GM18517 (cell line): Measurements from ENCODE around the gene FILIP1.

Source experiments
- ATAC-seq: cut with Tn5 transposase; IDR thresholded peaks from one replicate; pipeline ENCODE4 v1.9.1; 2021; ENCODE audit warnings: mild to moderate bottlenecking, moderate library complexity; ENCODE audit not compliant: unreplicated experiment

Gene FILIP1

DNA sequence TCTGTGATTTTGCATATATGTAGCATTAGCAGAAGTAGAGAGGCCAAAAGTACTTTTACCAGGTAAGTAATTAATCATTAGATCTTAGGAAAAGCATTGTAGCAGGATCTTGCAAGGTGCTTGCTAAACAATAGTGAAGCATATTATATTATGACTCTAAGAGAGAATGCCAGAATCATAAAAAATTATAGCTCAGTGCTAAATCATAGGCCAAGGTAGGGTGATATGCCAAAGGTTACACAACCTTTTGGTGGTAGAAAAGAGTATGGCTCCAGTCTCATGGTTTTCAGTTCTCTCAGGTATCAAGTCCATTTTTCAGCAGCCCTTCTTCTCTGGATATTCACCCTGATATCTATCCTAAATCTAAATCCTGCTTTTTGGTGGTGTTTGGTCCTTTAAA, 192.1 kb downstream of the FILIP1 start:
- ATAC-seq = no peak

DNA sequence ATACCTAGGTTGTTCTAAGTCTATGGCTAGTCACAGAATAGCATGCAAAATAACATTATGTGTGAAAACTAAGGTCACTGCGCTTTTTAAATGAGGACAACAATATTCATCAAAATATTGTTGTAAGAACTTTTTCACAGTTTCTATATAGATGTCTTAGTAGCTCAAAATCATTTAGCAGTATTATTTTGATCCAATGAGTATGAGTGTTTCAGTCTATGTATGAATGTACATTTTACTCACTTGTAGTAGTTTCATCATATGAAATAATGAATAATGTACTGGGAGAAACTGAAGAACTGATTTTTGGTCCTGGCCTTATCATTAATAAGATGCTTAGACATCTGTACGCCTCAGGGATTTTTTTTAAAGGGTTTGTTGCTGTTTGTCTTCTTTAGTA, 192.5 kb downstream of the FILIP1 start:
- no peak for ATAC-seq

DNA sequence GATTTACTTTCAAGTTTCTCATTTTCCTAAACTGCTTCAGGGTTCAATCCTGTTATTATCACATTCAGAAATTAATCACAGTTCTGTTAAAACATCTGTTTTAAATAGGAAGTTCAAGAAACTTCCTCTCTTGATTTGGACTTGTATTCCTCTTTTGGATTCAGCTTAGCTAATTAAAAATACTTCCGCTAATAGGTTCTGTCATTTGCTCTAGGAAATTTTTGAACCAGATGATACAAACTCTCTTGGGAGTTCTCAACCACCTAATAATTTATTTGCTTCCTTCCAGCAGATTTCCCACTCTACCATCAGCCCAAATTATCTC, 193.1 kb downstream of the FILIP1 start:
- no peak for ATAC-seq

DNA sequence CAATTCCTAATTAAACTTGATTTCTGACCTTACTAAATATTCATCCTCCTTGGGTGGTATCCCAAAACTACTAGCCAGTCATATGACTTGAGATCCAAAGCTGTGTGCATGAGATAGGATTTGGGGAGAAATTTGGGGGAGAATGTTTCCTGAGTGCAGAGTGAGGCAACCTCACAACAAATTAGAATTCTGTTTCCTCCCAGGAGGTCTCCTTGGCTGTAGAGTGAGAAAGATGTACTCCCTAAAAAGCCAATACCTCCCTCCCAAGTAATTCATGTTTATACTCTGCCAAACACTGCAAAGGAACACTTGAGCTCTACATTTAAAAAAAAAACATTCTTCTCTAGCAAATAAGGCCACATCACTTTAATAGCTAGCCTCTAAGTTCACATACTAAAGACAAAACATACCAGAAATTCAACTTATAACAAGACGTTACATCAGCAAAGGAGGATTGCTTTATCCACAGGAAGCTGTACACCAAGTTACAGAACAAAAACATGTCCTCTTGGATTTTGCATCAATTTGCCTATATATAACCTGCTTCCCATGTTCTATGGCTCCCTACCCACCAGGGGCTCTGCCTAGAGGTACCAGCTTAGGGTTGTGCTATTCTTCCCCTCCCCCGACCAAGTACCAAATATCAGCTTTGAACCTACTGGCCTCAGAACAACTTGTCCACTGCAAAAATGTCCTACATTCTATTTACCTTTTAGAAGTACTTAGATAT, 193.6 kb downstream of the FILIP1 start:
- ATAC-seq = no peak

DNA sequence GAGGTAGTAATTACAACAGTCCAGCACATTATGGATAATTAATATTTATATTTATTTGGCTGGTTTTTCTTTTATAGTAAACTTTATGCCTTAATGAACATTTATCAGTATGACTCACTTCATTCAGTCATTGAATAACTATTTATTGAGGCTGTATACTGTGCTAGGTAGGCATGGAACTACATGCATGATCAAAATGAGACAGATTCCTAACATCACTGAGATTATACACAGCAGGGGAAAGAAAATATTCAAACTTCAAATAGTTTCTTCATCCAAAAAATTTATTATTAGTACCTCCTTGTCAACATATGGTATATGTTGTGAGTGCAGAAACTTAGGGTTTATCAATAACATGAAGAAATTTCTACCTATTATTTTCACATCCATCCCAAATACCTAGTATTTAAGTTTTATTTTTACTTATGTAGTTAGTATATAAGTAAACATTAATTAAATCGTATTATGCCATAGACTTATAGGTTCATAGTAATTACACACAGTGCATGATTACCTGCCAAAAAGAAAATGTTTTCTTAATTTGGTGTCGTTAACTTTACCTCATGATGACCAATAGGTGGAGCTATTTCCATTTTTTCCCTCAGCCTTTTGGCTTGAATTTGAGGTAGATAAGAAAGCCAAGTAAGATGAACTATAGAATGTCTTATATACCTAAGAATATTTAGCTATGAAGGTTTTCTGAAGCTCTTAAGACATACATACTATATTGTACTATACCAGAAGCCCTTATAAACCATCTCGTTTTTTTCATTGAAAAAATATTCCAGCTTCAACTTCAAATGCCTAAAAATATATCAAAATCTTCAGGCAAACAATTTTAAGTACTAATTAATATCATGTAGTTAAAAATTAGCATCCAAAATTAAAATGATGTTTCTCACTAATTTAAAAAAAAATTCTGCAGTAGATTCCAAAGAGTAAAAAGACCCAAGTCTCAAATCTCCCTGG, 196.5 kb downstream of the FILIP1 start:
- ATAC-seq = peak; percentile 75

DNA sequence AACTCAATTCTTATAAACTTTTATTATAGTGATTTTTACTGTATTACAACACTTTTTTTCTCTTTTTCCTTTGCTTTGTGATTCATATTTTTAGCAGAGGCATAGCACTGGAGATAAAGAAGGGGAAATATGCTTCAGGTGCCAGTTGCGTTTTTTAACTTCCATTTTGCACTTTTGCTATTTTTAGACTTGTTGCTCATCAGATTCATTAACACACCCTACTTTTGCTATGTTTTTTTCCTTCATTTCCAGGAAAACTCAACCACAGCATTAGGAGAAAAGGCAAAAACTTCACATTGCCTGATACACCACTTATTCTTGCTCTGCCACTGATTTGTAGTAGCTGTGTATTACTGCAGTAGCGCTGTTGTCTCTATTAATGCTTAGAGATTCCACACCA, 201.0 kb downstream of the FILIP1 start:
- no peak for ATAC-seq

DNA sequence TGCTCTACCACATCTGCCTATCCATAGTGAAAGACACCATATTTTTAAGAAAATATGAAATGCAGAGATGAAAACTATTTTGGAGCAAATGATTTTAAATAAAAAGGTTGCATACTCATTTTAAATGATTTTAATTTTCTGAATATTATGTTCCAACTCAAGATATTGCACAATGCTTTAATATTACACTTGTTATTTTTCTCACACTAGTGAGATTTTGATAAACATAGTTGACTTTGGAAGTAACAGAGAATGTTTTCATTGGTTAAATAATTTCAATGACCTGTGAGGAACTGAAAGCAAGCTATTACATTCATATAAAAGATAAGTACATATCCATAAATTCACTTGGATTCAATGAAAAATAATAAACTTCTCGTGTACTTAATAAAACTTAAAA, 201.9 kb downstream of the FILIP1 start:
- no peak for ATAC-seq

DNA sequence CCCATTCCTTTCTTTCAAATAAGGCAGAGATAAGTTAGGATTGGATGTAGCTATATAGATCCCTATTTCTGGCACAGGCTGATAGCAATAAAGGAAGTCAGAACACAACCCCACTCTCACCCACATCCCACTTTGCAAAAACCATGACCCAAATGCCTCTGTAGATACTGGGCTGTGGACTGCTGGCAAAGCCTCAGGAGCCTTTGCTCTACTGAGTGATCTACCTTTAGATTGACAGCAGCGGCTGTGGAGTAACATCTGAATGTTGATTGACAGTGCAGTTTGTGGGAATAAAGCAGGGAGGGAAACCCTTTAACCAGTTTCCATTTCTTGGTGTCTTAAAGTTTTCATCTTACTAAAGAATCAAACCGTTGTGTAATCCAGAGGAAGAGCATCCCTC, 202.3 kb downstream of the FILIP1 start:
- no peak for ATAC-seq

DNA sequence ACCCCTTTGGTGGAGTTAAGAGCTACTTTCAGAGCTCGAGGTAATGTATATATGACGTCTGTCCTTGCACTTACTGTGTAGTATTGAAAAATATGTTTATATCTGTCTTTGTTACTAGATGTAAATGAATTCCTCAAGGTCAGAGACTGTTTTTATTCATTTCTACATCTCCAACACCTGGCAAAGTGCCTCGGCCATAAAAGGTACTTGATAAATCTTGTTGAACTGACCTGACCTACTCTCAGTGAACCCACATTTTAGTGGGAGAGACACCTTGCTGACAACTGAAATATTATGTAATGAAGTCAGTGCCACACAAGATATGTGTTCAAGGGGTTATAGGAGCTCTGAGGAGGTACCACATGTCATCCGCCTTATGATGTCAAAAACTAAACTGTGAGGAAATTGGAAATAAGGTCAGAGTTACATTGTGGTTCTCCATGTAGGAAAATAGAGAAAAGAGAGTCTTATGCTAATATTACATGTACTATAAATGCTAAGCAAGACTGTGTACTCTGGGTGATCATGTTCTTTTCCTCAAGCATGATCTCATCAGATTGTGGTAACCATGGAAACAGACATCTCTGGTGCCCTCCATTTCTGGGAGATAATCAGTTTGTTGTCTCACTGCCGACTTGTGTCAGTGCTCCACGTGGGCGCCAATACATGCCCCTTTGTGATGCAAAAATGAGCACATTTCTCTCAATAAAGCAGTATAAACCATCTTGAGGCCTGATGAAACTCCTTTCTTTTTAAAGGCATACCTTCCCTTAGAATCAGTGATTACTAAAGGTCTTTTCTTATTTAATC, 203.3 kb downstream of the FILIP1 start:
- no peak for ATAC-seq

DNA sequence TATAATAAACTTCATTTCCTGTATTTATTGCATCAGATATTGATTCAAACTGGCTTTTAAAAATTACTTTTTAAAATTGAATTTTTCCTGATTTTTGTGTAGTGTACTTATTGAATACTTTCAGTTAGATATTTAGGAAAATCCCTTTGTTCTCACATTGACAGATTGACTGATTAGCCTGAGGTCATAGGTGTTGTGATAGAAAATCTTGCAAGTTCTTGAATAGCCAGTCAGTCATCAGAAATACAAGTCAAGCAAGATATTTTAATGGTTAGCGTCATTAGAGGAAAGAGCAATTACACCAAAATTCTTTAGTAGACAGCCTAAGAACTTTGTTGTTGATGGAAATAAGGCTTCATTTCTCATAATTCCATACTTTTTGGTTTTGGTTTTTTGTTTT, 205.6 kb downstream of the FILIP1 start:
- no peak for ATAC-seq

DNA sequence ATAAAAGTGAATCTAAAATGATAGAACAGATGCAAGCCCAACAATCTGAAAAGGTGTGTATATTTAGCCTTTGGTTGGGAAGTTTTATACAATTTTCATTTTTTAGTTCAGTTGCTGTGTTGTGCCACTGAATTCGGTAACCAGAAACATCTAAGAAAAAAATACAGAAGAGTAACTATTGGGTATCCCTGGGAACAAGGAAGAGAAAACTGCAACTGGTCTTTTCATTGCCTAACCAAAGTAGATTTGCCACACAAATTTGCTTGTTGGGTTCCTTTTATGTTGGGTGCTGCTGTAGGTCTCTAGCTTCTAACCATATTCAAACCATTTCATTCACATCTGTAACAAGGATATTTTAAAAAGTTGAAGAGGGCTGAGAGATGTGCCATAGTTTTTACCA, 206.2 kb downstream of the FILIP1 start:
- ATAC-seq = no peak

DNA sequence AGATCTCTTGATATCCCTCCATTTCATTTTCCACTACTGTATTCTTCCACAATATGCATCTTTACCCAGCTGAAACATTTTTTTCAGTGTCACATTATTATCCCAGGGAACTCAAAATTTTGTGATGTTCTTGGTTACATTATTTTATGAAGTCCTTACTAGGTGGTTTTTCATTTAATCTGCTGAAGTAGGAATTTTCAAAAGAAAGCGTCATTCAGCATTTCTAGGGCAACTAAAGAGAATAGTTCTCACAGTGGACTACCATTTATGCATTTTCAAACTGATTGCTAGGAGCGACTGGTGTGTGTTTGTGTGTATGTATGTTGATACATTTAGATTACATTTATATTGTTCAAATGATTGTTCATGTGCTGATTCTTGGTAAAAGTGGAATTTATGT, 206.6 kb downstream of the FILIP1 start:
- ATAC-seq = no peak

DNA sequence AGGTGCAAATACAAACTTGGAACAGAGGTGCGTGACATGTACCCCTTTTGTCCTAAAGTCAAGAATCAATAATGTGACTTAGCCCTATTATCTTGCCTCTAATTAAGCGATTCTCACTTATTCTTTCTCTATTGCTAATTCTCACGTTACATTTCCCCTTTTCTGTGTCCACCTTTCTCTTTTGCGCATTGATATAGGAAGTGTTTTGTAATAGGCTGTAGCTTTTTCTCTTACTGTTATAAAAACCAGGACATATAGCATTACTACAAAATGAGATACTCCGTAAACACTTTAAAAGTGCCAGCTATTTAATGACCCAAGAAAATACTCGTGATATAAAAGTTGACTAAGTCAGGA, 208.3 kb downstream of the FILIP1 start:
- ATAC-seq = peak; percentile 13

DNA sequence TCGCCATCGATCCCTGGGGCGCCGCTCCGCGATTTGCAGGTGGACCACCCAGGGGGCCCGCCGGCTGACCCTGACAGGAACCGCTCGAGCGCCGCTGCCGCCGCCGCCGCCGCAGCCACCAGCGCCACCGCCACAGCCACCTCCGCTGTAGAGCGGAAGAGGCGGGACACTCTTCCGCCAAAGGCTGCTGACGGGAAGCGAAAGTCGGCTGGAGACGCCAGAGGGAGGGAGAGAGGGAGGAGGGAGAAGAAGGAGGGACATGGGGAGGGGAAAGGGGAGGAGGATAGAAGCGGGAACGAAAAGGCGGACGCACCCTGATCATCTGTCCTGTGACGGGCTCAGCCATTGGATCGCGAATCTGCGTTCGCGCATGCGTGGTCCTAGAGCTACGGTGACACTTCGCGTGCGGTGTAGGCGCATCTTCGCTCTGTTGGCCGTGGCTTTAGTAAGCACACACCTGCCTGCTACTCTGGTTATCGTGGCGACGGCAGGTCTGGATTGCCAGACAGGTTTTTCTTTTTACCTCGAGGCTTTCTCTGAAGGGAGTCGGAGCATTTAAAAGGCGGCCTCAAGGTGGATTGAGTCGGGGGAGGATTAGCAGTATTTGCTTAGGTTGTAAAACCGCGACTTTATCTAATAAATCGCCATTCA, 208.8 kb downstream of the FILIP1 start, which contains the start of gene TMEM30A:
Gene TMEM30A, minus strand, starts transcription at position 161 of the 651 bp plus-strand sequence. Its CDS starts 154 bp downstream, at position 7.
- peak; percentile 82 for ATAC-seq

DNA sequence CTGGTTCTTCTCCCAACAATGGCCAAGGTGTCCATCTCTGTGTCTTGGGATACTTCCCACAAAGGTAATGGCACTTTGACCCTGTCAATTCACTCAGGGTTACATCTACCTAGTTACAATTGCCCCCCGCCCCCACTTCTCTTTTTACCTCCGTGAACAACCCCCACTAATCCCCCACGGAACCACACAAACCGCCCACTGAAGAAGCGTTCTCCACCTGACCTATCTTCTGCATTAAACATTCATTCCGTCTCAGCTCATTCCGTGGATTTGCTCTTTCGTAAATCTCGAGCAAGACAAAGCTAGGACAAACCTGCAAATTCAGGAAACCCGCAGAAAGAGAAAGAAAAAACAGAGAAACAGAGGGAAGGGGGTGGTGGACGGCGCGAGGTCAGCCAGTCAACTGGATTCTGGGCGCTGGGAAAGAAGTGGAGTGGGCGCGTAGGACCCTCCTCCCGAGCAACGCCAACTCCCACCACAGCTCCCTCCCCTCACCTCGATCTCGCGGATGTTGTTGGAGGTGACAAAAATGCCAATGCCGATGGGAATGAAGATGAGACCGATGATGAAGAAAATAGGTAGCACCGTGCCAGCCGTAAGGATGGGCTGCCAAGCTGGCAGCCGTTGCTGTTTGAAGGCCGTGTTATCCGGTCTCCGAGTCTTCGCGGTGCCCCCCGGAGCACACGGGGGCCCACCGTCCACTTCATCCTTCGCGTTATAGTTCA, 209.5 kb downstream of the FILIP1 start:
- peak; percentile 30 for ATAC-seq

DNA sequence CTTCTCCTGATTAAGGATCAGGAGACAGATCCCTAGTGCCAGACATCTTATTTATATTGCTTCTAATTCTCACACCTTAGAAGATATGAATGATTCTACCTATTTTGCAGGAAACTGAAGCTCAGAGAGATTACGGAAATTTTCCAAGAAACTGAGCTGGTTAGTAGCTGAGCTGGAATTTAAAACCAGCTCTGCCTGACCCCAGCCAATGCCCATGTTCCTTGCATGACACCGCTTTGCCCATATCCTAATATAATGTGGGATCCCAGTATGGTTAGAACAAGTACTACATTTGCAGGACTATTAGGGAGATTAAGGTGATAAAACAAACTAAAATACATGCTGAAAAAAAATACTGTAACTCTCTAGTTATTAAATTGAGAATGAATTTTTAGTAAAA, 210.9 kb downstream of the FILIP1 start:
- ATAC-seq = no peak

DNA sequence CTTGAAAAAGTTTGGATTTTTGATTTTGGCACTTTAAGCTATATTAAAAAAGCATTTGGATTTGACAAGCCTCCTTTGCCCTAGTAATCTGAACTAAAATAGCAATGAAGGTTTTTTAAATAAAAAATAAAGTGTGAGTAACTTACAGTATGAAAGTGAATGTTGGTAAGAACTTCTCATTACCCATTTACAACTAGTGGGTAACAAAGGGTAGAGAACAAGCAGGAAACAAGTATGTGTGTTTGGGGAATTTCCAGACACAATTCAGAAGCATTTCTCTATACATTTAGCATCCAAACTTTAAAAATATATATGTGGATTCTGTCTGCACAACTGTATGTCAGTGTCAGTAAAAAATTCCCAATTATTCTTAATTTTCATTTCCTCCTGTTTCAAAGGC, 211.9 kb downstream of the FILIP1 start:
- ATAC-seq = no peak

DNA sequence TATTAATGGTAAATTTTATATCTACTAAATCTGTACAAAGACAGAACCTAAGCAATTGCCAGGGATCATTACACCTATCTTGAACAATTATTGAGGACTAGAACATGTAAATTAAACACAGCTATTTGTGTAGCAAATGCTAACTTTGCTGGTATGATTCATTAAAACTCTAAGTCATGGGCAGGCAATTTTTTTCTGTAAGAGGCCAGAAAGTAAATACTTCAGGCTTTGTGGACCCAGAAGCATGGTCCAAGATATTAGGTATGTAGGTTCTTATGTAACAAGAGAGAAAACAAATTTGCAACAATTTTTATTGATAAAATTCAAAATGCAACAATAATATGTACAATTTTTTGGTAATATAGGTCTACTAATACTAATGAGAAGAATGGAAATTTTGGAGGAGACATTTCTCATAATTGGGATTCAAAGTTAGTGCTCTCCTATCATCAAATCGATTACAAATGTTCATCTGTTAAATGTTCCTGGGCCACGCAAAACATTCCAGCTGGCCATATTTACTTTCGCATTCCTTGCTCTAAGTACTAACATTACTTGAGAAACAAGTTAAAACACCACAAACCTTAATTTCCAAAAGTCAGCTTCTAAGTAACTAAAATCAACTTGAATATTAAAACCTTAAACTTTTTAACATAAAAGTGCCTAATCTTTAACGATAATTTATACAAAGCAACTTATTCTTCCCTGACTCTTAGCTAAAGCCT, 213.3 kb downstream of the FILIP1 start:
- ATAC-seq = no peak

DNA sequence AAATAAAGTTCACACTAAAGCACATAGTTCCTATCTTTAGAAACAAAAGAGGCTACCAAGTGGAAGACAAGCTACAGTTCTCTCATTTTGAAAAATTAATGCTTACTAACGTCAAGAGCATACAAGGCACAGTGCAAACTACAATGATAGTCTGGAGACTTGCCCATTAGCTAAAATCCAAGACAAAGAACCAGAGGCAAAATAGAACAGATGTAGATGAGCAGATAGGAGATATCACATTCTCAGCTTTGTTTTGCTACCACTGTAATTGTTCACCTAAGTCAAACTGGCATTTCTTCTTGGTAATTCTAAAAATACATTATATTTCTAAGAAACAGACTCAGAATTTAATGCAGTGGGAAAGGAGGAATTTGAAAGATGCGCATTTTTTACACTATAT, 214.2 kb downstream of the FILIP1 start:
- no peak for ATAC-seq
